Activated B cell treated with CpG ODN at 0.5 μM for 24 hours (primary cell): Measurements from ENCODE around the gene MMP28. TPM values are rescaled to one million over a fixed set of nuclear protein-coding genes. Genes with fewer than 3 reads are reported as not detected.

Experiments
- ATAC-seq: fragments of 200-7000 bp; cut with Tn5 transposase; one replicate; pipeline ENCODE4 v1.10.0; 2021; ENCODE audit warnings: low read depth, mild to moderate bottlenecking, moderate library complexity
- CTCF ChIA-PET: fragments of 350-600 bp; sonication (Branson Sonifier 250); formaldehyde crosslinking; loops from one replicate; lab custom pipeline; 2021; ENCODE audit warnings: antibody characterized with exemption; lab: Charles Lee
- POLR2A ChIA-PET: fragments of 350-600 bp; sonication (Branson Sonifier 250); formaldehyde crosslinking; loops from one replicate; lab custom pipeline; 2021; ENCODE audit warnings: antibody characterized with exemption; lab: Charles Lee
- DNase-seq: peaks from one replicate; pipeline ENCODE4 v3.0.0; 2022
- H3K27ac Mint-ChIP-seq: one replicate; pipeline ENCODE4 v1.8.0; 2020; ENCODE audit warnings: mixed read lengths
- H3K27me3 Mint-ChIP-seq: one replicate; pipeline ENCODE4 v1.8.0; 2021; ENCODE audit warnings: mixed read lengths
- H3K36me3 Mint-ChIP-seq: one replicate; pipeline ENCODE4 v1.8.0; 2021; ENCODE audit warnings: low read depth, mixed read lengths
- H3K4me1 Mint-ChIP-seq: one replicate; pipeline ENCODE4 v1.8.0; 2021; ENCODE audit warnings: mixed read lengths
- H3K4me3 Mint-ChIP-seq: one replicate; pipeline ENCODE4 v1.8.0; 2020; ENCODE audit warnings: mild to moderate bottlenecking, mixed read lengths
- H3K9me3 Mint-ChIP-seq: one replicate; pipeline ENCODE4 v1.8.0; 2020; ENCODE audit warnings: mixed read lengths
- intact Hi-C: fragments of 100-400 bp; cut with micrococcal nuclease; formaldehyde crosslinking; loops from one replicate; pipeline ENCODE4 v1.15.1; 2024
- total RNA-seq: library from RNA; stranded (reverse); gene quantifications from 2 replicates; pipeline ENCODE4 v1.2.3, GENCODE V29; 2022
- TF ChIP-seq, protein P1 (sequence below): fragments of 200-600 bp; IDR thresholded peaks from one replicate; pipeline ENCODE4 v1.8.0; 2022; ENCODE audit warnings: antibody characterized with exemption, mild to moderate bottlenecking

MMP28 gene
- total RNA-seq, 1 donor from 2014 or later: not detected

DNA sequence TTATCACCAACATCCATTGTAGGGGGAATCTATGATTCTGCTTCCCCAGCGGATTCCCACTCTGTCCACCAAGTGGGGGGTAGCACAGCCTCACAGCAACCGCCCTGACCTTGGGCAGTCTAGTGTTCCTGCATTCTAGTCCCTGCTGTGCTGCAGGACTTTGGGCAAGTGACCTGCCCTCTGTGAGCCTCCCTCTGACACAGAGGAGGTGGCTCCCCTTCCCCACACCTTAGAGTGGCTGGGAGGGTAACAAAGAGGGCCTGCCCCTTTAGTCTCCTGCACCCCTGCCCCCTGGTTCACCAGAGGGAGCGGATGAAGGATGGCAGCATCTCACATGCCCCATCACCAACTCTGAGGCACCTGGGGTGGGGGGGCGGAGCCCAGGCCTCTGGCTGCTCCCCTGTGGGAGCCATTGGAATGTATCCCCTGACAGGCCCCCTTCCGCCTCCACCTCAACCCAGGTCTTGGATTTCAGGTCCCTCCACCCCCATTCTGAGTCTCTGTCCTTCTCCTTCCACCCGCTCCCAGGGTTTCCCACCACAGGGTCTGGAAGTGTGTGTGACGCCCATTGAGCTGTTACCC is 52.5 kb downstream of the MMP28 start:
- H3K27ac Mint-ChIP-seq: no peak overlapping the region
- no peak overlapping the region for H3K4me3 Mint-ChIP-seq
- H3K4me1 Mint-ChIP-seq: peaks cover 5% of the 10 kb centered on the region
- no peaks in the 10 kb centered on the region for H3K36me3 Mint-ChIP-seq
- no peak for DNase-seq
- no peaks in the 10 kb centered on the region for H3K9me3 Mint-ChIP-seq
- no peak for ATAC-seq
- POLR2A ChIA-PET: no interaction called here
- CTCF ChIA-PET: no interaction called here
- TF ChIP-seq, protein P1, sequence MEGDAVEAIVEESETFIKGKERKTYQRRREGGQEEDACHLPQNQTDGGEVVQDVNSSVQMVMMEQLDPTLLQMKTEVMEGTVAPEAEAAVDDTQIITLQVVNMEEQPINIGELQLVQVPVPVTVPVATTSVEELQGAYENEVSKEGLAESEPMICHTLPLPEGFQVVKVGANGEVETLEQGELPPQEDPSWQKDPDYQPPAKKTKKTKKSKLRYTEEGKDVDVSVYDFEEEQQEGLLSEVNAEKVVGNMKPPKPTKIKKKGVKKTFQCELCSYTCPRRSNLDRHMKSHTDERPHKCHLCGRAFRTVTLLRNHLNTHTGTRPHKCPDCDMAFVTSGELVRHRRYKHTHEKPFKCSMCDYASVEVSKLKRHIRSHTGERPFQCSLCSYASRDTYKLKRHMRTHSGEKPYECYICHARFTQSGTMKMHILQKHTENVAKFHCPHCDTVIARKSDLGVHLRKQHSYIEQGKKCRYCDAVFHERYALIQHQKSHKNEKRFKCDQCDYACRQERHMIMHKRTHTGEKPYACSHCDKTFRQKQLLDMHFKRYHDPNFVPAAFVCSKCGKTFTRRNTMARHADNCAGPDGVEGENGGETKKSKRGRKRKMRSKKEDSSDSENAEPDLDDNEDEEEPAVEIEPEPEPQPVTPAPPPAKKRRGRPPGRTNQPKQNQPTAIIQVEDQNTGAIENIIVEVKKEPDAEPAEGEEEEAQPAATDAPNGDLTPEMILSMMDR: no peak
- intact Hi-C loops: loop anchor here (10.0 kb wide), 1 partner anchor 1198 kb away; no protein-coding TSS in a partner anchor
- peaks cover 30% of the 10 kb centered on the region for H3K27me3 Mint-ChIP-seq

DNA sequence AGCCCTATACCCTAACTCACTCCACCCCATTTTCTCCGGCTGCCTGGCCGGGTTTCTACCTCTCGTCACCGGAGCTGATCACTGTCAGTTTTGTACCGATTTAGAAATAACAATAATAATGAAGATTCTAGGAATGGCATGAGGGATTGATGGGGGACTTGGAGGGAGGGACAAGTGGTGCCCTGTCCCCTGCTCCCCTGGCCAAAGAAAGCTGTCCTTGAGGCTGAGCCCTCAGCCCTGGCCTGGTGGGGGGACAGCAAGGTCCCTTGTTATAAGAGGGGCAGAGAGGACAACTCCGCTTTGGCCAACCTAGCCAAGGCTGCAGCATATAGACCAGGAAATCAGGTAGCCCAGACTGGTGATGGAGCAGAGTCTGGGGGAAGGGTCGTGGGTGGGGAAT is 52.9 kb downstream of the MMP28 start:
- Mint-ChIP-seq H3K9me3 (no peaks in the 10 kb centered on the region), H3K4me1 (peaks cover 5% of the 10 kb centered on the region), H3K27ac (no peak overlapping the region), H3K4me3 (no peak overlapping the region), H3K36me3 (no peaks in the 10 kb centered on the region), H3K27me3 (peaks cover 29% of the 10 kb centered on the region)
- DNase-seq (no peak), ATAC-seq (no peak)
- ChIA-PET CTCF (no interaction called here), POLR2A (no interaction called here)
- TF ChIP-seq, protein P1: no peak
- intact Hi-C loops: loop anchor here (10.0 kb wide), 1 partner anchor 1198 kb away; no protein-coding TSS in a partner anchor

DNA sequence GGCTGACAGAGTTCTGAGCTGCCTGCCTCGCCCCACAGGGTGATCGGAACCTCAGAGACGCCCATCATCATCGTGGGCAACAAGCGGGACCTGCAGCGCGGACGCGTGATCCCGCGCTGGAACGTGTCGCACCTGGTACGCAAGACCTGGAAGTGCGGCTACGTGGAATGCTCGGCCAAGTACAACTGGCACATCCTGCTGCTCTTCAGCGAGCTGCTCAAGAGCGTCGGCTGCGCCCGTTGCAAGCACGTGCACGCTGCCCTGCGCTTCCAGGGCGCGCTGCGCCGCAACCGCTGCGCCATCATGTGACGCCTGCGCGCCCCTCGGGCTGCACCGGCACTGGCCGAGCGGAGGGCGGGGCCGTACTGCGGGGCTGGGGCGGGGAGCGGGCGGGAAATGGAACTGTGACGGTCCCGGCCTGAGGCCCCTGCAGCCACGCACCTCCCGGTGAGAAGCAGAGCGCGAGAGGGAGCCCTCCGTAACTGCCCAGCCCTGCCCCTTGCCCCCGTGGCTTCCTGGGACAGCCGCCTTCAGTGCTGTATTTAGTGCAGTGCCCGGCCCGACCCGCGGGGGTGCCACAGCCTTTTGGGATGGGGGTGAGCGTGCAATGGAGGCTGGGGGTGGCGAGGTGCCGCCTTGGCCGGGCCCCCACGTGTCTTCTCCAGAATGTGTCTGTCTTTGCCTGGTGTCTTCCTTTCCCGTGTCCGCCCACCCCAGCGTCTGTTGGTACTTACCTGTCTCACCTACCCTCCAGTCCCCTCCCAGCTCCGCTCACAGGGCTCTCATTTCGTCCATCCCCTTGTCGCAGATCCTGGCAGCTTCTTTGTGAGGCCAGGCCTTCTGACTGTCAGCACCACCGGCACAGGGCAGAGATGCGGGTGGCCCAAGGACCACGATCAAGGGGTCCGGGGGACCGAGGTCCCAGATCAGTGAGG is 54.2 kb downstream of the MMP28 start:
- Mint-ChIP-seq H3K27me3 (peaks cover 27% of the 10 kb centered on the region), H3K4me1 (peaks cover 5% of the 10 kb centered on the region), H3K36me3 (no peaks in the 10 kb centered on the region), H3K27ac (no peak overlapping the region), H3K4me3 (no peak overlapping the region), H3K9me3 (no peaks in the 10 kb centered on the region)
- DNase-seq (no peak), ATAC-seq (no peak)
- intact Hi-C loops: loop anchor here (10.0 kb wide), 1 partner anchor 1196 kb away; no protein-coding TSS in a partner anchor
- CTCF ChIA-PET: interaction anchor here (0.6 kb wide), 1 partner anchor 127 kb away, joined by 3 read pairs; no protein-coding TSS in a partner anchor
- POLR2A ChIA-PET: no interaction called here
- TF ChIP-seq, protein P1: no peak

DNA sequence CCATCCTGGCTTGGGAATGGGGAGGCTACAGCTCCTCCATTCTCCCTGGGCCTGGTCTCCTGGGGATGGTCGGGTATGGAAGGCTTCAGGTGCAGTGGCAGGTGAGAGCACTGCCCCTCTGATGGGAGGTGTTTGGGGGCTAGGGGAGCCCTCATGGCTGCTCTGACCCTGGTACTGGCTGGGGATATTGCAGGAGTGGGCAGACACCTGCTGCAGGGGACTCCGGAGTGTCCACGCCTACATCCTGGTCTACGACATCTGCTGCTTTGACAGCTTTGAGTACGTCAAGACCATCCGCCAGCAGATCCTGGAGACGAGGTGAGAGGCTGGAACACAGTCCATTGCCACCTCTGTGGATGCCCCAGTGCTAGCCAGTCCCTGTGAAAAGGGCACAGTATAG is 55.2 kb downstream of the MMP28 start:
- Mint-ChIP-seq H3K4me3 (no peak overlapping the region), H3K4me1 (peaks cover 5% of the 10 kb centered on the region), H3K27me3 (peaks cover 27% of the 10 kb centered on the region), H3K27ac (no peak overlapping the region), H3K36me3 (no peaks in the 10 kb centered on the region), H3K9me3 (no peaks in the 10 kb centered on the region)
- no peak for ATAC-seq
- ChIA-PET CTCF (interaction anchor here (1.3 to 2.5 kb wide), 2 partner anchors 7 to 24 kb away, joined by 3 to 10 read pairs; no protein-coding TSS in a partner anchor), POLR2A (no interaction called here)
- TF ChIP-seq, protein P1: no peak
- no peak for DNase-seq
- intact Hi-C loops: loop anchor here (10.0 kb wide), 1 partner anchor 1195 kb away; no protein-coding TSS in a partner anchor
